ENCODE data around the gene PRKAR1B. TPM values are rescaled to one million over a fixed set of nuclear protein-coding genes. Genes with fewer than 3 reads are reported as not detected.

Gene PRKAR1B
- total RNA-seq, 4 donors from 2014 or later = 7.3 to 15.6 (median 12.3) TPM

DNA sequence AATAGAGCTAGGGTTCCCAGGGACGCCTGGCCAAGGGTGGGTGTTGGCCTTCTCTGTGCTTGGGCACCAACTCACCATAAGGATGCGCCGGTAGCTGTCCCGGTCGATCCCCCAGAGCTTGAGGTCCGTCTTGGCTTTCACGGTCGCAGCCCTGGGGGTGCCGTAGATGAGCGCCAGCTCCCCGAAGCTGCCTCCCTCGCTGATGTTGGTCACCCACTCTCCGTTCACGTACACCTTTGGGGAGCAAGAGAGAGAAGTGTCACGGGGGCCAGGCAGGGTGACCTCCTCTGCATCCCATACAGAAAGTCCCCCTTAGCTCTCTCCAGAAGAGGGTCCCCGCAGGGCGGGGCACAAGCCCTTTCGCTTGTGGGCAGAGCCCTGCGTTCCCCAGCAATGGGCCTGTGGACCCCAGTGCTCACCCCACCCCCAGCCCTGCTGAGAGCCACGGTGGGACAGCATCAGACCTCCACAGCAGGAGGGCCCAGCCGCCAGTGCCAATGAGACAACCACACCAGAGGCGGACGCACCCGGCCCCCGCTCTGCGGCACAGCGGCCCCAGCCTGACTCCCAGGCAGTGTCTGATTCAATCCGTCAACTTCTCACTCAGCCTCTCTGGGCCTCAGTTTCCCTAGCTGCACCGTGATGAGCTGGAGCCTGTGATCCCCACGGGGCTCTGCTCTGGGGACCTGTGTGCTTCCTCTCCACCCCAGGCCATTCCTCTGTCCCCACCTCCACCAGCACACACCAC, 130.8 kb downstream of the PRKAR1B start:
- no peak for DNase-seq
- intact Hi-C loops (cut with DNase I) = no loop called here
- H3K27me3 ChIP-seq = no peaks in the 10 kb centered on the region
- no peak overlapping the region for H3K27ac ChIP-seq
- 92 to 96% methylated on average over 19 to 26 of the region's 30 CpGs for WGBS, 2 donors
- H3K4me3 ChIP-seq (replicated peaks in 1 of 3) = no peak overlapping the region
- H3K4me1 ChIP-seq = peaks cover 0 to 6% of the 10 kb centered on the region in 2 donors
- TF ChIP-seq, protein P1, sequence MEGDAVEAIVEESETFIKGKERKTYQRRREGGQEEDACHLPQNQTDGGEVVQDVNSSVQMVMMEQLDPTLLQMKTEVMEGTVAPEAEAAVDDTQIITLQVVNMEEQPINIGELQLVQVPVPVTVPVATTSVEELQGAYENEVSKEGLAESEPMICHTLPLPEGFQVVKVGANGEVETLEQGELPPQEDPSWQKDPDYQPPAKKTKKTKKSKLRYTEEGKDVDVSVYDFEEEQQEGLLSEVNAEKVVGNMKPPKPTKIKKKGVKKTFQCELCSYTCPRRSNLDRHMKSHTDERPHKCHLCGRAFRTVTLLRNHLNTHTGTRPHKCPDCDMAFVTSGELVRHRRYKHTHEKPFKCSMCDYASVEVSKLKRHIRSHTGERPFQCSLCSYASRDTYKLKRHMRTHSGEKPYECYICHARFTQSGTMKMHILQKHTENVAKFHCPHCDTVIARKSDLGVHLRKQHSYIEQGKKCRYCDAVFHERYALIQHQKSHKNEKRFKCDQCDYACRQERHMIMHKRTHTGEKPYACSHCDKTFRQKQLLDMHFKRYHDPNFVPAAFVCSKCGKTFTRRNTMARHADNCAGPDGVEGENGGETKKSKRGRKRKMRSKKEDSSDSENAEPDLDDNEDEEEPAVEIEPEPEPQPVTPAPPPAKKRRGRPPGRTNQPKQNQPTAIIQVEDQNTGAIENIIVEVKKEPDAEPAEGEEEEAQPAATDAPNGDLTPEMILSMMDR (IDR thresholded peaks at IDR 0.05) = no peak
- TF ChIP-seq POLR2A (IDR thresholded peaks at IDR 0.05) = no peak
- no peaks in the 10 kb centered on the region for H3K9me3 ChIP-seq
- no peaks in the 10 kb centered on the region for H3K36me3 ChIP-seq

DNA sequence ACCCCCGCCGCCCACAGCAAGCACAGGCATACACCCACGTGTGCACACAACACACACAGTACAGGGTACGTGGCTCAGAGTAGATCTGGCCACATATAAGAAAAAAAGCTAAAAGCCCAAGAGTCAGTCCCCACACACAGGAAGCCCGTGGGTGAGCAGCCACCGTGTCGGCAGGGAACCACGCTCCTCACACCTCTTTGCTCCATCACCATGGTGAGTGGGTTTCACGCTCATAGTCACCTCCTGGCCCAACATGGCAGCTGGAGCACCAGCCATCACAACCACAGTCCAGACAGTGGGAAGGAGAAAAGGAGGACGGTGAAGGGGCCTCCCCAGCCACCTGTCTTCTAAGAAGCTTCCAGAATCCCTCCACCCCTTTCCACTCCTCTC, 131.5 kb downstream of the PRKAR1B start:
- H3K4me3 ChIP-seq (replicated peaks in 1 of 3) = no peak overlapping the region
- intact Hi-C loops (cut with DNase I) = no loop called here
- no peak for DNase-seq
- 96 to 99% methylated on average over 10 of the region's 10 CpGs for WGBS, 2 donors
- no peaks in the 10 kb centered on the region for H3K36me3 ChIP-seq
- H3K9me3 ChIP-seq = no peaks in the 10 kb centered on the region
- H3K4me1 ChIP-seq = no peaks in the 10 kb centered on the region
- no peak overlapping the region for H3K27ac ChIP-seq
- no peak for TF ChIP-seq POLR2A (IDR thresholded peaks at IDR 0.05)
- TF ChIP-seq, protein P1 (IDR thresholded peaks at IDR 0.05) = no peak
- no peaks in the 10 kb centered on the region for H3K27me3 ChIP-seq

DNA sequence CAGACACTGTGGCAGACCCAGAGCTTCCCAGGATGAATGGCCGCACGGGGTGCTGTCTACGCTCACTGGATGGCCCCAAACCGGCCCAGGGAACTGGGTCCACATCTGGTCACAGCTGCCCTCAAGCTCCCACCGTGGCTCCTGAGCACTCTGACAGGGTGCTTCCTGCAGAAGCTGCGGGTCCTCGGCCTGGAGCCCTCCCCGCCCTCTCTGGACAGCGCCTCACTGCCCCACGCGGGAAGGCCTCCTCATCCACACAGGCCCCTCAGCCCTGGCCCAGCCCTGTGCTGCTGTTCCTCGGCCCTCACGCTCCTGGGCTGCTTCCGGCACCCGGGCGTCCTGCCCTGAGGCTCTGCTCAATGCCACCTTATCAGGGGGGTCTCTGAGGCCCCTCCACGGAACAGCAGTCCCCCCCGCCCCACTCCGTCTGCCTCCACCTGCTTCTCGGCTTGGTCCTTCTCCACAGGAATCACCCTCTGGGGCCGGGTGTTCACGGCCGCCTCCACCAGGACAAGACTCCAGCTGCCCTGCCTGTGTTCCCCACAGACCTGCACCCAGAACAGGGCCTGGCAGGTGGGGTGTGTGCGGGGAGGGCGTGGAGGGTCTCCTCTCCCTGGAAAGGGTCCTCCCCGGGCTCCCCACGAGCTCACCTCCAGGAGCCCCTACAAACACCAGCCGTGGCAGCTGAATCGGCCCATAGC, 132.0 kb downstream of the PRKAR1B start:
- H3K4me3 ChIP-seq (replicated peaks in 1 of 3) = no peak overlapping the region
- DNase-seq = no peak
- intact Hi-C loops (cut with DNase I) = no loop called here
- H3K27ac ChIP-seq = no peak overlapping the region
- H3K4me1 ChIP-seq = no peaks in the 10 kb centered on the region
- no peak for TF ChIP-seq POLR2A (IDR thresholded peaks at IDR 0.05)
- TF ChIP-seq, protein P1 (IDR thresholded peaks at IDR 0.05) = no peak
- H3K9me3 ChIP-seq = no peaks in the 10 kb centered on the region
- H3K27me3 ChIP-seq = no peaks in the 10 kb centered on the region
- 95 to 97% methylated on average over 15 to 21 of the region's 29 CpGs for WGBS, 2 donors
- H3K36me3 ChIP-seq = no peaks in the 10 kb centered on the region

DNA sequence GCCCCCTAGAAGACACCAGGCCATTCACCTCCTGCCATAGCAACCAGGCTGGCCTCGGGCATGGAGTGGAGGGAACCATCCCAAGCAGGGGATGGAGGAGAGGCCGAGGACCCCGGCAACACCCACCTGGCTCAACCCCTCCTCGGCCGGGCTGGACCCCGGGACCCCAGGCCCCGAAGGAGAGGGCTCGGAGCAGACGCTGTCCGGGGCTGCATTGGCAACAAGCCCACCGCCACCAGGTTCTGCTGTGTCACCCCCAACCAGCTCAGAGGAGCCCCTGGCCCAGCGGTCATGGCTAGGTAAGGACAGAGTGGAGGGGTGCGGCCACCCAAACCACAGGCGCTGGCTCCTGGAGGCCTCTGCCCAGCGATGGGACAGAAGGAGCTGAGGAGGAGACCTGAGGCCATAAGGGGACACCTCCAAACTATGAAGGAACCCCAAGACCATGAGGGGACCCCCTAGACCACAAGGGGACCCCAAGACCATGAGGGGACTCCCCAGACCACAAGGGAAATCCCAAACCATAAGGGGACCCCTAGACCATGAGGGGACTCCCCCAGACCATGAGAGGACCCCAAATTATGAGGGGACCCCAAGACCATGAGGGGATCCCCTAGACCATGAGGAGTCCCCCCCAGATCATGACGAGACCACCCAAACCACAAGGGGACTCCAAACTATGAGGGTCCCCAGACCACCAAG, 132.7 kb downstream of the PRKAR1B start:
- no peak for TF ChIP-seq POLR2A (IDR thresholded peaks at IDR 0.05)
- TF ChIP-seq, protein P1 (IDR thresholded peaks at IDR 0.05) = no peak
- Histone ChIP-seq H3K27me3 (no peaks in the 10 kb centered on the region), H3K36me3 (no peaks in the 10 kb centered on the region), H3K27ac (no peak overlapping the region), H3K9me3 (no peaks in the 10 kb centered on the region), H3K4me1 (no peaks in the 10 kb centered on the region), H3K4me3 (replicated peaks in 1 of 3) (no peak overlapping the region)
- WGBS, 2 donors = 93 to 97% methylated on average over 6 to 12 of the region's 16 CpGs
- DNase-seq = no peak
- intact Hi-C loops (cut with DNase I) = no loop called here

Data from thyroid gland (tissue), 4 donors.